GM18526 (cell line): ENCODE data around the gene FAM53B.

Experiments
- POLR2A ChIP-seq: IDR thresholded peaks from 3 replicates; pipeline ENCODE4 v1.6.1; 2011; ENCODE audit not compliant: insufficient read length; ENCODE audit errors: extremely low read depth

FAM53B gene

GRCh38 chr10:124744102-124745050 is at the start of gene FAM53B:
FAM53B (minus strand) TSS chr10:124744378; CDS start chr10:124706713, 37,665 bp downstream.
- peak; percentile 45 for TF ChIP-seq POLR2A

GRCh38 chr10:124792998-124793352 is 48.8 kb upstream of the FAM53B start:
- TF ChIP-seq POLR2A: no peak

GRCh38 chr10:124791547-124792348 is 47.6 kb upstream of the FAM53B start, which contains the start of gene EEF1AKMT2:
EEF1AKMT2 (minus strand) TSS chr10:124791887; CDS start chr10:124791833, 54 bp downstream.
- peak; percentile 89 for TF ChIP-seq POLR2A

DNA sequence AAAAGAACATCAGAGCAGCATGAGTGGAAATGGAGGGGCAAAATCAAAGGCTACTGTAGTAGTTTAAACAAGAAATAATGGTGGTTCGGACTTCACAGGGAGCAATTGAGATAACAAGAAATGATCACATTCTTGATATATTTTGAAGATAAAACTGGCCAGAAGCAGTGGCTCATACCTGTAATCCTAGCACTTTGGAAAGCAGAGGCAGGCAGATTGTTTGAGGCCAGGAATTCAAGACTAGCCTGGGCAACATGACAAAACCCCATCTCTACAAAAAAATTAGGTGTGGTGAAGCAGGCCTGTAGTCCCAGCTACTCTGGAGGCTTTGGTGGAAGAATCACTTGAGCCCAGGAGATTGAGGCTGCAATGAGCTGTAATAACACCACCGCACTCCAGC is 24.6 kb upstream of the FAM53B start:
- no peak for TF ChIP-seq POLR2A

DNA sequence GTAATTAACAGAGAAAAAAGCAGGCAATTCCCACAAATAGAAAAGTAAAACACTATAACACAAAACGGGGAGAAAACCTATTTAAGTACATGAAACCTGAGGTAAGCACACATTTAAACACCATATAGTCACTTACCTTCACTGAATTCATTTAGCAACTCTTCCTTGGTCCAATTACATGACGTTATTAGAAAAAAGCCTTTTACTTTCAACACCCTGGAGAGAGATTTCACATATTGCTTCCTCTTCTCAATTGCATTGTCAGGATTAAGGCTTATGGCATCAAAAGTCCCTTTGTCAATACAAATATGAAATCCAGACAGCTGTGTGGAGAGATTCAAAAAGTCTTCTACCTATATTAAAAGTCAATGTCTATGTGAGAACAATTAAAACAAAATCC is 21.1 kb upstream of the FAM53B start:
- TF ChIP-seq POLR2A: no peak

GRCh38 chr10:124763267-124763666 is 19.1 kb upstream of the FAM53B start:
- TF ChIP-seq POLR2A: no peak

GRCh38 chr10:124762281-124762680 is 18.1 kb upstream of the FAM53B start:
- no peak for TF ChIP-seq POLR2A

DNA sequence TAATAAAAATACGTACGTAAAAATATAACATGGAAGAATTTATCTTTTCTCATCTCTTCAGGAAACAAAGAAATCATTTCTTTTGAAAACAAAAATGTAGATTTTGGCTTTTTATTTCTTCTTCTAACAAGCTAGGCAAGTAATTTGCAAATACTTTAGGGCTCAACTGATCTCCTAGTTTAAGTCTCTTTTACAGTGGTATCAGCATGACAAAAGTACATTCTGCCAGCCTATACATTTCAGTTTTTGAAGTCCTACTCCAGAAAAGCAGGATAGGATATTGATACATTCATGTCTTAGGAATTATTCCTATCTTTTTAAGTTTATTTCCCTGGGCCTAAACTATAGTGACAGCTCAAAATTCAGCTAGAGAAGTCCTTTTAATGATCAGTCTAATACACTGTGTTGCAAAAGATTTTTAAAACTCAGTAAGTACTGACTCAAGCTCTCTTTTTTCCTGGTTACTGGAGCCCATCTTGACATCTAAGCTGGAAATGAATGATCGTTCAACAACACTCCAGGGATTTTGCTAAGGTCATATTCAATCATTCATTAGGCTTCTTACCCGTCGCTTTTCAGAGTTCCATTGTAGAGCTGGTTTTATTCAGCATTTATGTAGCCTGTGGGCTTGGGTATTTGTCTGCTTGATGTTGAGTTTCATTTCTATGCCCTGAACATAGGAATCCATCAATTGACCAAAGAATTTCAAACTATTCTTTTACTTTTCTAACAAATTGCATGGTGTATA is 12.2 kb upstream of the FAM53B start:
- TF ChIP-seq POLR2A: no peak

DNA sequence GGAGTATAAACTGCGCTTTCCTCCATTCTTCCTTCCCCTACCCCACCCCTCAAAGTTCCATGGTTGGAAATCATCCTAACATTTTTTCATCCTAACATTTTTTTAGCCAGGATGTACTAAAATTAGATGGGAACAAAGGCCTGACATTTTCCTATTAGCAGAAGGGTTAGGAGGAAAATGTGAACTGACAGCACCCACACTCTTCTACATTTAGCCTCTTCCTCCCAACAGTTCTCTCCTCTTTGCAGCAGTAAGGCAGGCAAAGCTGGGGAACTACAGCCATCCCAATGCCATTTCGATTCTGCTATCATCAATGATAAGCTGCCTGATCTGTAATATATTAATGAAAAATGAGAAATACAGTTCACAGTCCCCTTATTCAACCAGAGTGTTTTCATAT is 11.4 kb upstream of the FAM53B start:
- no peak for TF ChIP-seq POLR2A

DNA sequence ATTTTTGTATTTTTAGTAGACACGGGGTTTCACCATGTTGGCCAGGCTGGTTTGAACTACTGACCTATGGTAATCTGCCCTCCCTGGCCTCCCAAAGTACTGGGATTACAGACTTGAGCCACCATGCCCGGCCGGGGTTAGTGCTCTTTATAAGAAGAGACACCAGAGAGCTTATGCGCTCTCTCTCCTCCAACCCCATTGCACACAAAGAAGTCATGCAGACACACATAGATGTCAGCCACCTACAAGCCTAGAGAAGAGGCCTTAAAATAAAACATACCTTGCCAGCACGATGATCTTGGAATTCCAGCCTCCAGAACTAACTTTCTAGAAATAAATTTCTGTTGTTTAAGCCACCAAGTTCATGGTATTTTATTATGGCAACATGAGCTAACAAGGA is 10.0 kb upstream of the FAM53B start:
- no peak for TF ChIP-seq POLR2A

DNA sequence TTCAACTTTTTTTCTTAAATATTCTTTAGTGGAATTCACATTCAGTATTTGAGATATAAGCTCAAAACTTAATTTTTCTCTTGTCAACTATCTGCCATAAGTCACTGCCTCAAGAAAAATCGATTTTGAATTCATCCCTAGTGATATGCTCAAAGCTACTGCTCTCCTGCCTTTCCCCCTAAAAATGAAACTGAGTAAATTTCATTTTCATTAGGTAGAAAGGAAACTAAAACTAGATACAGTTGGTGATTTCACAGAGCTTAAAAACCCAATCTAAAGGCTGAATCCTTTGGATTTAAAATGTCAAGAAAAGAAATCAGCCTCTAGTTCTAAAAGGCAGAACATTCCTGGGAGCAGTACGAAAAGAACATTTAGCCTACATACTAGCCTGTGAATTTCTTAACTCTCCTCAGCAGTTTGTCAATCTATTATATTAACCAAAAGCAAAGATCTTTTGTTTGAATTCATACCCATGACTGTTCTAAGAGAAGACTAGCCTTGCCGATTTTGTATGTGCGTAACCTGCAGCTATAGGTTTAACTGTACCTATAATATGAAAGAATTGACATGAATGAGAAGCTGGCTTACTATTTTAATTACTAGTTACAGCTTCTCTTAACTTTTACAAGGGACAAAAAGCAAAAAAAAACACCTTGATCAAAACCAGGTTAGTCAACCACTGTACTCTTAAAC is 4.9 kb upstream of the FAM53B start:
- no peak for TF ChIP-seq POLR2A

DNA sequence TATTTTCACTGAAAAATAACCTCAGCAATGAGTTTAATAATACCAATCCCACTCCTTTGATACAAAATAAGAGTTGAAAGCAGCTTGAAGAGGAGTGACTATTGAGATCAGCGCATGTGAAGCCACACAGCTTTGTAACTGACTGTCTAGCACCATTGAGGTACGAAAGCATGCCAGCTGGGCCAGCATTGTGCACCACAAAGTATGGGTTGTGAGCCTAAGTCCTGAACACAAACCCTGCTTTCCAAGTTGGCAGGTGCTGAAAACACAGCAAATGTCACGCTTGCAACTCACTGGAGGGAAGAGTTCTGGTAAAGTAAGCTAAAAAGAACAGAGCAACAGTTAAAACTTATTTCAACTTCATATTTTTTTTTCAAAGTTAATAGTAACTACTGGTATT is 4.0 kb upstream of the FAM53B start:
- TF ChIP-seq POLR2A: no peak

DNA sequence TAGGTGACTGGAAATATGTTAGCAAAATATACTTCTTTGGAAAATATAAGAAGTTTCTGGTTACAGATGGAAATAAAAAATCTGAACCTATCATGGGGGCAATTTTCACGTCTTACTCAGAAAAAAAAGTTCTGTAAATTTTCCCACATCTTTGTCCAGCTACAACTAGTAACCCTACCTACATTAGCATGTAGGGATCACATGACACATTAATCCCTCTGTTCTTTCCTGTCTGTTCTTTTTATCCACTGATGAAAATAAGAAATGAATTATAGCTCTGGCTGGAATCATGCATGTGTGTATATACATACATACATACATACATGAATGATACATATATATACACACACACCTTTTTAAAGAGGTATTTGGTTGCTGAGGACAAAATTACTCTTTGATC is 3.6 kb upstream of the FAM53B start:
- no peak for TF ChIP-seq POLR2A

DNA sequence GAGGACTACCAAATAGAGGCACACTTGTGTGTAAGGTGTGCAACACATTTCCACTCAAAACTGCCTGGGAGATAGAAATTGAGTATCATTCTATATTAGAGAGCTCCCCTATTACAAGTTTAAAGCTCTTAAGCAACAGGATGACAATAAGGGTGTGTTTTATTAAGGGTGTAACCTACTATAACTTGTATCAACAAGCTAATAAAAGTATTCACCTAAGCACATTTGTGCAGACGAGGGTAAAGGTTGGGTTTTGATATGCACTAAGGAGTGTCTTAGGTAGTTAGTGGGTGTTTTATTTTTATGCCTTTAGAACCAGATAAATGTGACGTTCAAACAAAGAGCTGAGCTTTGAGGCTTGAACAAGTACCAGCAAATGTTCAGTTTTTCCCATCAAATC is 2.8 kb upstream of the FAM53B start:
- TF ChIP-seq POLR2A: no peak

DNA sequence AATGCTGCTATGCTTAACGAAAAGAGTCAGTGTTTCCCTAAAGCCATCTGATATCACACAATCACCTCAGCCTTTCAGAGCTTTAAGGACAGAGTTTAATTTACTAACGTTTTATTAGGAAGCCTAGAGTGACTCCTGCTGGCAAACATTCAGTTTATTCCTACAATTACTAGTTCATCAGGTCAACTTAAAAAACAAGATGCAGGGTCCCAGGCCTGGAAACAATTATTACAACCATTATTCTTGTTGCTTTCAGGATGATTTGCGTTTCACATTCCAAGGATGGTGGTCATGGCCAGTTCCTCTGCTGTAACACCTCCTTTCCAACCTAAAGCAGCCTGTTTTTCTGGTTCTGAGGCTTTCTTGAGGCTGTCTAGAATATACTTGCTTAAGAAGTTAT is 1.5 kb upstream of the FAM53B start:
- no peak for TF ChIP-seq POLR2A
